Daoy (cell line): ENCODE data around the gene SSBP3. TPM values are rescaled to one million over a fixed set of nuclear protein-coding genes. Genes with fewer than 3 reads are reported as not detected.

Experiments used
- DNase-seq: peaks from one replicate; pipeline ENCODE4 v3.0.0-alpha.2; 2015; ENCODE audit warnings: low read depth
- total RNA-seq: library from RNA; depleted of rRNA; stranded (reverse); fragments of >200 nt; shearing (Covaris generic); gene quantifications from 2 replicates; pipeline ENCODE4 v1.2.3, GENCODE V29; 2014

SSBP3 gene
- total RNA-seq, 1 experiment from 2014 or later, result 21.2 TPM

- DNase-seq, result peak; percentile 51
Measured at GRCh38 chr1:54409156-54410142, 3.3 kb upstream of the SSBP3 start.

- peak; percentile 88 for DNase-seq
Measured at GRCh38 chr1:54408147-54409066, 2.2 kb upstream of the SSBP3 start.

GRCh38 chr1:54407404-54408146, 1.4 kb upstream of the SSBP3 start:
- DNase-seq, result peak; percentile 87

- no peak for DNase-seq
Measured at GRCh38 chr1:54407154-54407403, 885 bp upstream of the SSBP3 start.

- DNase-seq, result no peak
Measured at GRCh38 chr1:54405898-54406293, 298 bp downstream of the SSBP3 start.

GRCh38 chr1:54404939-54405897, 976 bp downstream of the SSBP3 start:
- DNase-seq, result peak; percentile 53

- no peak for DNase-seq
Measured at GRCh38 chr1:54404263-54404662, 1.9 kb downstream of the SSBP3 start.

GRCh38 chr1:54403808-54404261, 2.4 kb downstream of the SSBP3 start:
- peak; percentile 70 for DNase-seq

GRCh38 chr1:54403405-54403804, 2.8 kb downstream of the SSBP3 start:
- no peak for DNase-seq

- DNase-seq, result no peak
Measured at GRCh38 chr1:54402896-54403295, 3.3 kb downstream of the SSBP3 start.

- DNase-seq, result no peak
Measured at GRCh38 chr1:54401799-54402198, 4.4 kb downstream of the SSBP3 start.

- no peak for DNase-seq
Measured at GRCh38 chr1:54400329-54400728, 5.9 kb downstream of the SSBP3 start.

- DNase-seq, result no peak
Measured at GRCh38 chr1:54399765-54400164, 6.4 kb downstream of the SSBP3 start.

GRCh38 chr1:54398963-54399528, 7.1 kb downstream of the SSBP3 start:
- DNase-seq, result no peak

GRCh38 chr1:54397980-54398379, 8.2 kb downstream of the SSBP3 start:
- DNase-seq, result no peak

- DNase-seq, result no peak
Measured at GRCh38 chr1:54397090-54397591, 9.1 kb downstream of the SSBP3 start.

- no peak for DNase-seq
Measured at GRCh38 chr1:54396261-54396933, 9.8 kb downstream of the SSBP3 start.

- DNase-seq, result no peak
Measured at GRCh38 chr1:54395281-54395934, 10.8 kb downstream of the SSBP3 start.

GRCh38 chr1:54394104-54394503, 12.1 kb downstream of the SSBP3 start:
- no peak for DNase-seq
